CD4-positive, alpha-beta T cell treated with Interleukin-1 beta for 1 hour (primary cell): ENCODE data around the gene SYCE3.

Experiments
- DNase-seq, 2 donors: peaks; one replicate each; pipeline ENCODE4 v3.0.0-alpha.2; 2020 to 2022

Gene SYCE3

DNA sequence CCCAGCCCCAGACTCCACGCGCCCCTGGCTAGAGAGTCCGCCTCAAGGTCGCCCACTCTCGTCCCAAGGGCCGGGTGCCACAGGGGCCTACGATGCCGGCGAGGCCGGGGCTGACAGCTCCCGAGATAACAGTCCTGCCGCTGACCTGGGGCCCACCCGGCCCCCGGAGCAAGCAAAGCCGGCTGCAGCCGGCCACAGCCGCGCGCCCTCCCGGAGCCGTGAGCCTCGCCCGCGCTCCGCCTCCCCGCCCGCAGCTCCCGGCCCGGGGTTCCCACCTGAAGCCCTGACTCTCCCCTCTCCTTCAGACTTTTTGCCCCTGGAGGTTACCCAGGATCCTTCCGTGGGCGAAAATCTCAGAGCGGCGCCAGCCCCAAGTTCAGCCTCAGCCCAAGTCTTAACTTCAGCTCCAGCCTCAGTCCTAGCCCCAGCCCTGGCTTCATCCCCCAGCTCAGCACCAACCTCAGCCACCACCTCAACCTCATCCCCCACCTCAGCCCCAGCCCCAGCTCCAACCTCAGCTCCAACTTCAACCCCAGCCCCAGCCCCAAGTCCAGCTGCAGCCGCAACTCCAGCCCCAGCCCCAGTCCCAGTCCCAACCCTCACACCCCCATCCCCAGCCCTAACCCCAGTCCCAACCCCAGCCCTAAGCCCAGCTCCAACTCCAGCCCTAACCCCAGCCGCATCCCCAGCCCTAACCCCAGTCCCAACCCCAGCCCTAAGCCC, 15.3 kb downstream of the SYCE3 start:
- no peak for DNase-seq

- DNase-seq, result no peak
These were observed 16.1 kb downstream of the SYCE3 start for GRCh38 chr22:50546326-50547262.

- no peak for DNase-seq
These were observed 17.0 kb downstream of the SYCE3 start, which contains the start of gene KLHDC7B for GRCh38 chr22:50545522-50546325. Gene KLHDC7B, plus strand, starts transcription at chr22:50545899. Its CDS starts 345 bp downstream, at chr22:50546244.

DNA sequence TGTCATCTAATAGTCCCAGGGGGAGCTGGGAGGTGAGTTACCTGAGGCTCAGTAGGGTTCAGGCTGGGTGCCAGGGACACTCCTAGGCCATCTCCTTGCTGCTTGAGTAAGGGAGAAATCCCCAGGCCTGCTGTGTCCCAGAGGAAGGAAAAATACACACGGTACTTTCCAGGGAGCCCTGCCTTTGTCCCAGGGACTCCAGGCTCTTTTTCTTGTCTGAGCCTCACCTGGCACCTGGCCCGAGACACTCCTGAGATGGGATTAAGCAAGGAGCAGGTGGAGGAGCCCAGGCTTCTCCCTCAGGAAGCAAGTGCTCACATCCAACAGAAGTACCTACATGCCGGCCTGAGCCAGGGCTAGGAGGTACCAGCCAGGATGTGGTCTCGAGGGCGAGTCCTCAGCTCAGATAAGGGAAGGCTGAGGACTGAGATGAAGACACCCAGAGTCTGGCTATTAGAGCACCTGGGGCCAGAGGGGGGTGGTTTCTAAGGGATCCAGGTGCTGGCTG, 17.9 kb downstream of the SYCE3 start:
- peak in 1 of 2 donors; percentile 50 for DNase-seq

DNA sequence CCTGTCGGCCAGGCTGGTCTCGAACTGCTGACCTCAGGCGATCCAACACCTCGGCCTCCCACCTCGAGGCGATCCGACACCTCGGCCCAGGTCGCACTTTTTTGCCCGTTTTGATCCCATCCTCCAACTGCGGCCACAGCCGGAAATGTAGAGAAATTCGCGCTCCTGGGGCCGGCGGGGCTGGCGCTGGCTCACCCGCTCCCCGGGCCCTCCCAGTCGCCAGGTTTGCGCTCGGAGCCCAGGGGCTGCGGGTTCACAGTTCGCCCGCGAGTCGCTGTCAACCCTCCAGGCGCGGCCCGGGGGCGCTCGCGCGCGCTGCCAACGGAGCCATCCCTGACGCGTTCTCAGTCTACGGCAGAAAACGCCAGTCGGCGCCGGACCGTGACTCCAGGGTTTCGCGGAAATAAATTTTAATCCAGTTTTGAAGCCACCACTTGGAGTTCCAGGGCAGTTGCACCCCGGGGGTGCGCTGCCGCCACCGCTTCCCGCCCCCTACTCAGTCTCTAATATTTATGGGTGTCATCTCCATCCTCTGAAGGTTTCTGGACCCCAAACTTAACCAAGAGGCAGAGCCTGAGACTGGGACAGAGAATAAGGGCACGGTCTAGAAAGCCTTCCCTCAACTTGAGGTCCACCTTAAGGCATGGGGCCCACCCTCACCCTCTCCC, 18.5 kb downstream of the SYCE3 start:
- DNase-seq, result peak; percentile 87 to 88

DNA sequence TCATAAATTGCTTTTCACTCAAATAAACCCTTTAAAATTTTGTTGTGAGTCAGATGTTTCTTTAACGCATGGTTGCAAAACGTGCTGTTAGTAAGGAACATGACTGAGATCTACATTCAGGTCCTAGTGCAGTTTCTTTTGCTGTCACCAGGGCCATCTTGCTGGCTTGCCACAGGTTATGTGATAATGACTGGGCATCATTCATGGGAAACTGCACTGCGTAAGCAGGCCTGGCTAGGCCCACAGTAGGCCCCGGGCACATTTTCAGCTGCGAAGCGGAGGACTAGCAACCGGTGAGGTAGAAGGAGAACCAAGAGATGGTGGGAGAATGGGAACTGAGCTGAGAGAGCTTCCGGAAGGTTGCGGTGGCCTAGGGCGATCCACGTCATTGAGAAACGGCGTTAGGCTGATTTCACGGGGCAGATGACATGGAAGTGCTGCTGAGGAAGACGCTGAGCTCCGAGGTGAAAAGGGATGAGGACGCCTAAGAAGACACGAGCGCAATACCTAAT, 20.2 kb downstream of the SYCE3 start:
- peak in 1 of 2 donors; percentile 74 for DNase-seq

- peak in 1 of 2 donors; percentile 80 for DNase-seq
These were observed 21.1 kb downstream of the SYCE3 start for GRCh38 chr22:50541667-50542026.

DNA sequence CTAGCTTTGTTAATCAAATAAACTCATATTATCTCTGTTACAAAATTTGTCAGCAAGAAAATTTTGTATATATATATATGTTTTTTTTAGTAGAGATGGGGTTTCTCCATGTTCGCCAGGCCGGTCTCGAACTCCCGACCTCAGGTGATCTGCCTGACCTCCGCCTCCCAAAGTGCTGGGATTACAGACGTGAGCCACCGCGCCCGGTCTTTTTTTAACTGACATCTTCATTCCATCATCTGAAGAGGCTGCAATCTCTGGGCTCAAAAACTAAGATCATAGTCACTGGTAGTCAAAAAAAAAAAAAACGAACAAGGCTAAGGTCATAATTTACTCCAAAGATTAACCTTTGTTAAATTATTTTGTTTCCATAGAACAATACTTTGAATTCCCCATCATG, 22.3 kb downstream of the SYCE3 start:
- no peak for DNase-seq

- no peak for DNase-seq
These were observed 25.0 kb downstream of the SYCE3 start for GRCh38 chr22:50537765-50538164.

- no peak for DNase-seq
These were observed 26.5 kb downstream of the SYCE3 start for GRCh38 chr22:50536226-50536625.

DNA sequence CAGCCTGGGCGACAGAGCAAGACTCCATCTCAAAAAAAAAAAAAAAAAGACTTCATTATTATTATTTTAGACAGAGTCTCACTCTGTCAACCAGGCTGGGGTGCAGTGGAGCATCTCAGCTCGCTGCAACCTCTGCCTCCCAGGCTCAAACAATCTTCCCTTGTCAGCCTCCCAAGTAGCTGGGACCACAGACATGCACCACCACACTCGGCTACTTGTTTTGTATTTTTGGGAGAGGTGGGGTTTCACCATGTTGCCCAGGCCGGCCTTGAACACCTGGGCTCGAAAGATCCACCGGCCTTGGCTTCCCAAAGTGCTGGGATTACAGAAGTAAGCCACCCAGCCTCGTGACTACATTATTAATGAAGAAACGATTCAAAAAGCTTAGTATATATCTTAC, 27.6 kb downstream of the SYCE3 start:
- no peak for DNase-seq

- peak in 1 of 2 donors; percentile 33 for DNase-seq
These were observed 28.6 kb downstream of the SYCE3 start for GRCh38 chr22:50533856-50534711.

- DNase-seq, result no peak
These were observed 29.6 kb downstream of the SYCE3 start for GRCh38 chr22:50532824-50533796.

GRCh38 chr22:50531962-50532674, 30.6 kb downstream of the SYCE3 start:
- DNase-seq, result peak; percentile 33 to 49

- DNase-seq, result peak; percentile 75 to 83
These were observed 31.2 kb downstream of the SYCE3 start for GRCh38 chr22:50531546-50531961.

- DNase-seq, result peak; percentile 85 to 90
These were observed 31.7 kb downstream of the SYCE3 start for GRCh38 chr22:50530877-50531545.

GRCh38 chr22:50530580-50530876, 32.2 kb downstream of the SYCE3 start:
- no peak for DNase-seq

- DNase-seq, result peak; percentile 78 to 80
These were observed 32.7 kb downstream of the SYCE3 start, which contains the start of gene TYMP for GRCh38 chr22:50529897-50530579. Gene TYMP, minus strand, starts transcription at chr22:50530012. Its CDS starts 303 bp downstream, at chr22:50529709.
